K562 (cell line): Measurements from ENCODE around the gene SLC22A23. TPM values are rescaled to one million over a fixed set of nuclear protein-coding genes. Genes with fewer than 3 reads are reported as not detected.
A peak's percentile ranks its signal among the peaks of the same experiment; 100 is the strongest.

Source experiments
- ATAC-seq: fragments of 200-7000 bp; cut with Tn5 transposase; 3 replicates; pipeline ENCODE4 v1.9.1; 2020; ENCODE audit warnings: moderate library complexity
- BruUV-seq: library from RNA; stranded (reverse); fragments of 400-500 nt; replicated peaks from 2 replicates; lab custom pipeline; 2021; lab: Mats Ljungman, UMichigan
- CTCF ChIA-PET: fragments of 300-600 bp; formaldehyde crosslinking; extraction: SDS; loops from one replicate; lab custom pipeline; 2021; ENCODE audit warnings: low intra/inter-chr PET ratio; lab: Yijun Ruan, JAX
- POLR2A ChIA-PET: fragments of 300-600, 350-650 bp; sonication (Branson Sonifier 250); formaldehyde crosslinking; extraction: SDS; loops from one replicate; lab custom pipeline; 2021; ENCODE audit warnings: antibody characterized with exemption, inconsistent platforms; lab: Yijun Ruan, JAX
- DNase-seq, 4 experiments: peaks; one replicate each; pipeline versions ENCODE4 v3.0.0 to v3.0.0-alpha.2; 2011 to 2018; ENCODE audit warnings: low spot score in 3 of 4, mixed read lengths in 3 of 4; ENCODE audit errors: extremely low read depth in 1 of 4
- FAIRE-seq: peaks from 2 replicates; lab custom pipeline; 2011; peaks lifted over from hg19 to GRCh38; lab: Jason Lieb, UNC
- H2AFZ ChIP-seq: 2 replicates; pipeline ENCODE4 v1.6.0; 2011; ENCODE audit warnings: low read depth, low read length, control low read depth, inconsistent platforms
- H3K27ac ChIP-seq: fragments of 200-600 bp; 3 replicates; pipeline ENCODE4 v1.8.0; 2011; ENCODE audit warnings: low read depth, mild to moderate bottlenecking, control low read depth, inconsistent platforms, low read length, moderate library complexity, mixed read lengths; ENCODE audit errors: extremely low read depth
- H3K27me3 ChIP-seq, 2 experiments: fragments of 300-600 bp in 1 of 2; 2 replicates in 1 of 2; 3 replicates in 1 of 2; pipeline versions ENCODE4 v1.6.0 to v1.8.0; 2011; ENCODE audit warnings: inconsistent platforms in 2 of 2, low read length in 2 of 2, mild to moderate bottlenecking in 1 of 2, mixed read lengths in 1 of 2, moderate library complexity in 1 of 2; ENCODE audit not compliant: control insufficient read depth in 2 of 2, insufficient read depth in 2 of 2
- H3K36me3 ChIP-seq: fragments of 300-600 bp; 3 replicates; pipeline ENCODE4 v1.8.0; 2011; ENCODE audit warnings: mild to moderate bottlenecking, low read length, inconsistent platforms; ENCODE audit not compliant: control insufficient read depth, insufficient read depth
- H3K4me1 ChIP-seq, 2 experiments: fragments of 200-600 bp in 1 of 2; replicated peaks in 1 of 2; 2 replicates in 1 of 2; 3 replicates in 1 of 2; pipeline versions ENCODE4 v1.5.1 to v1.8.0; 2011; ENCODE audit warnings: inconsistent platforms in 2 of 2, low read length in 2 of 2, mild to moderate bottlenecking in 1 of 2, mixed read lengths in 1 of 2, moderate library complexity in 1 of 2; ENCODE audit not compliant: control insufficient read depth in 2 of 2, insufficient read depth in 2 of 2
- H3K4me2 ChIP-seq: 2 replicates; pipeline ENCODE4 v1.6.1; 2011; ENCODE audit warnings: low read length, control low read depth, inconsistent platforms, mixed read lengths; ENCODE audit not compliant: insufficient read depth
- H3K4me3 ChIP-seq: fragments of 200-600 bp; sonication (generic), shearing (Covaris generic); 2 replicates; pipeline ENCODE4 v1.5.1; 2016; ENCODE audit warnings: control low read depth, inconsistent platforms
- H3K79me2 ChIP-seq: fragments of 200-600 bp; 3 replicates; pipeline ENCODE4 v1.8.0; 2011; ENCODE audit warnings: low read length, inconsistent platforms; ENCODE audit not compliant: control insufficient read depth, insufficient read depth
- H3K9ac ChIP-seq, 2 experiments: 2 replicates each; pipeline versions ENCODE4 v1.6.0 to v1.6.1; 2011; ENCODE audit warnings: low read depth in 2 of 2, low read length in 2 of 2, control low read depth in 1 of 2, inconsistent platforms in 1 of 2, mild to moderate bottlenecking in 1 of 2, mixed read lengths in 1 of 2; ENCODE audit not compliant: insufficient read depth in 1 of 2
- H3K9me1 ChIP-seq: one replicate; pipeline ENCODE4 v1.6.0; 2011; ENCODE audit warnings: inconsistent platforms, mild to moderate bottlenecking, low read length, moderate library complexity; ENCODE audit not compliant: control insufficient read depth, insufficient read depth
- H3K9me3 ChIP-seq: replicated peaks from 2 replicates; pipeline ENCODE4 v1.5.1; 2011; ENCODE audit warnings: low read depth, low read length, inconsistent platforms; ENCODE audit not compliant: control insufficient read depth, insufficient read depth
- H4K20me1 ChIP-seq: replicated peaks from 2 replicates; pipeline ENCODE4 v1.6.1; 2011; ENCODE audit warnings: low read length, inconsistent platforms, mixed read lengths; ENCODE audit not compliant: control insufficient read depth, insufficient read depth
- ATF3 ChIP-seq, 2 experiments: fragments of 450-650 bp in 1 of 2; sonication (generic) in 1 of 2; formaldehyde crosslinking in 1 of 2; IDR thresholded peaks in 1 of 2; conservative IDR thresholded peaks in 1 of 2; 2 replicates each; pipeline versions ENCODE4 v1.6.1 to v1.8.1; 2016 to 2023; ENCODE audit warnings: mild to moderate bottlenecking in 2 of 2, moderate library complexity in 2 of 2, inconsistent platforms in 1 of 2, missing genetic modification reagents in 1 of 2
- CBX2 ChIP-seq: fragments of 200-600 bp; sonication (generic); IDR thresholded peaks from one replicate; pipeline ENCODE4 v1.6.1; 2012; ENCODE audit warnings: mild to moderate bottlenecking, low read length, inconsistent platforms; ENCODE audit not compliant: insufficient read depth, poor library complexity, severe bottlenecking
- CLOCK ChIP-seq: fragments of 250-450 bp; sonication (Bioruptor Pico); IDR thresholded peaks from 2 replicates; pipeline ENCODE4 v1.4.0; 2020; ENCODE audit warnings: mild to moderate bottlenecking, moderate library complexity, borderline replicate concordance
- CTBP1 ChIP-seq: fragments of 450-650 bp; IDR thresholded peaks from 2 replicates; pipeline ENCODE4 v1.6.1; 2016; ENCODE audit warnings: borderline replicate concordance
- DPF2 ChIP-seq: fragments of 450-650 bp; IDR thresholded peaks from 2 replicates; pipeline ENCODE4 v1.6.1; 2016
- EP300 ChIP-seq: IDR thresholded peaks from 2 replicates; pipeline ENCODE4 v1.6.1; 2012; ENCODE audit warnings: low read length, improper control_type of control experiment
- FOSL1 ChIP-seq: fragments of 200-800 bp; sonication (Bioruptor generic); conservative IDR thresholded peaks from 2 replicates; pipeline ENCODE4 v1.6.1; 2016; ENCODE audit warnings: missing genetic modification characterization, missing compliant biosample characterization
- GTF3C2 ChIP-seq: IDR thresholded peaks from 3 replicates; pipeline ENCODE4 v1.6.1; 2011; ENCODE audit warnings: borderline replicate concordance, mild to moderate bottlenecking, moderate library complexity; ENCODE audit not compliant: insufficient read length; ENCODE audit errors: extremely low read depth
- PHF20 ChIP-seq: fragments of 450-650 bp; IDR thresholded peaks from 2 replicates; pipeline ENCODE4 v1.6.1; 2018; ENCODE audit not compliant: partially characterized antibody
- U2AF2 ChIP-seq: fragments of 200-400 bp; formaldehyde crosslinking; optimal IDR thresholded peaks from 2 replicates; pipeline ENCODE3; 2017; ENCODE audit warnings: low read depth, mild to moderate bottlenecking, low read length
- ZBTB9 ChIP-seq: fragments of 450-650 bp; formaldehyde crosslinking; IDR thresholded peaks from 2 replicates; pipeline ENCODE4 v1.4.0; 2020; ENCODE audit warnings: mild to moderate bottlenecking, moderate library complexity
- ZEB2 ChIP-seq: fragments of 450-650 bp; IDR thresholded peaks from 2 replicates; pipeline ENCODE4 v1.6.1; 2016
- ZNF239 ChIP-seq: fragments of 250-450 bp; sonication (Bioruptor Pico); IDR thresholded peaks from 2 replicates; pipeline ENCODE4 v1.4.0; 2020; ENCODE audit warnings: mild to moderate bottlenecking
- WGBS: fragments of 100-300 bp; shearing (Covaris generic); methylation state at CpG from one replicate; pipeline ENCODE4 v1.1.6; 2016; ENCODE audit warnings: low coverage, mixed read lengths; ENCODE audit not compliant: insufficient coverage; ENCODE audit errors: missing lambda C conversion rate; 5-methylcytosine and 5-hydroxymethylcytosine counted together
- in situ Hi-C: fragments of 300-500 bp; cut with MboI; formaldehyde crosslinking; loops from 4 replicates; pipeline ENCODE4 v1.15.0; 2018; ENCODE audit warnings: inconsistent platforms, mixed read lengths
- intact Hi-C: fragments of 100-400 bp; cut with micrococcal nuclease; formaldehyde crosslinking; loops from 2 replicates; pipeline ENCODE4 v1.14.2; 2022
- polyA plus RNA-seq, 8 experiments: library from polyadenylated mRNA; depleted of rRNA in 4 of 8; stranded (reverse) in 5 of 8; unstranded in 3 of 8; fragments of >200 nt; fragmentation: Nextera tagmentation in 2 of 8; fragmentation: Illumina TruSeq in 1 of 8; extraction: Ambion mirVana in 2 of 8; extraction: Trizol in 1 of 8; gene quantifications; 2 replicates each; pipeline versions ENCODE4 v1.2.1 to v1.2.3, GENCODE V29; 2011 to 2014; ENCODE audit warnings: inconsistent platforms in 1 of 8, missing spikeins in 1 of 8
- total RNA-seq, 7 experiments: library from RNA; depleted of rRNA in 6 of 7; stranded (reverse); fragments of >200 nt in 6 of 7; fragmentation: Illumina TruSeq in 2 of 7; extraction: Trizol in 2 of 7; gene quantifications; 2 replicates each; pipeline versions ENCODE4 v1.2.1 to v1.2.3, GENCODE V29; 2011 to 2021; ENCODE audit warnings: low replicate concordance in 1 of 7

Gene SLC22A23
- total and polyA plus RNA-seq, 9 of the 15 experiments (the other 6 are each of a cell fraction or from before 2014, with no cell fraction given) = 0.30 to 8.7 (median 2.5) TPM

- H3K79me2 ChIP-seq = no peaks in the 10 kb centered on the region
- WGBS = 36% methylated on average over 10 of the region's 10 CpGs
- peak; percentile 39 to 56 (median 52) for DNase-seq
- intact Hi-C loops = no loop called here
- peak; percentile 29 for FAIRE-seq
- peak; percentile 67 for ATAC-seq
- peak overlapping the region in 1 of 2 experiments; percentile 68; a peak in 2 of 4 replicates for H3K9ac ChIP-seq
- CTCF ChIA-PET = no interaction called here
- BruUV-seq = no TSS peak
- H3K4me1 ChIP-seq = peaks cover 12 to 20% of the 10 kb centered on the region in 2 experiments; a peak in 4 of 5 replicates
- no peak overlapping the region for H3K27ac ChIP-seq
- H3K9me3 ChIP-seq = no peaks in the 10 kb centered on the region
- H3K36me3 ChIP-seq = no peaks in the 10 kb centered on the region
- H3K4me2 ChIP-seq = no peak overlapping the region
- H4K20me1 ChIP-seq = no peaks in the 10 kb centered on the region
- no peak overlapping the region for H3K4me3 ChIP-seq
- H2AFZ ChIP-seq = no peak overlapping the region
- H3K9me1 ChIP-seq = no peaks in the 10 kb centered on the region
- in situ Hi-C loops = no loop called here
- no peaks in the 10 kb centered on the region for H3K27me3 ChIP-seq
- POLR2A ChIA-PET = interaction anchor here (0.7 to 1.8 kb wide), 3 partner anchors 12 to 130 kb away, joined by 3 to 10 read pairs (median 3); no protein-coding TSS in a partner anchor
- TF ChIP-seq ATF3 (IDR thresholded peaks at IDR 0.05) = peak; percentile 83
- TF ChIP-seq ATF3 (CRISPR knock-in tag; conservative IDR thresholded peaks at IDR 0.05) = no peak
- TF ChIP-seq U2AF2 = no peak
- TF ChIP-seq ZBTB9 = no peak
- TF ChIP-seq FOSL1 (tag) = peak; percentile 72
- no peak for TF ChIP-seq DPF2
- no peak for TF ChIP-seq CLOCK
- TF ChIP-seq CTBP1 = 0 out of 2 replicates have a peak, but pooled peaks have one; percentile 11
- TF ChIP-seq GTF3C2 = no peak
- no peak for TF ChIP-seq ZNF239 (CRISPR knock-in tag)
- no peak for TF ChIP-seq EP300
- 0 out of 2 replicates have a peak, but pooled peaks have one; percentile 23 for TF ChIP-seq ZEB2
- TF ChIP-seq CBX2 = no peak
- no peak for TF ChIP-seq PHF20
These were observed 93.4 kb downstream of the SLC22A23 start for GRCh38 chr6:3363296-3364025.
